HepG2 (cell line): ENCODE measurements around the gene APPBP2. TPM values are rescaled to one million over a fixed set of nuclear protein-coding genes. Genes with fewer than 3 reads are reported as not detected.

Source experiments
- ATAD3A ChIP-seq: sonication (generic); formaldehyde crosslinking; IDR thresholded peaks from 2 replicates; pipeline ENCODE4 v1.4.0; 2020; ENCODE audit warnings: missing genetic modification reagents
- CEBPB ChIP-seq: IDR thresholded peaks from 2 replicates; pipeline ENCODE4 v1.6.1; 2011; ENCODE audit warnings: low read depth, low read length, improper control_type of control experiment, borderline replicate concordance
- CEBPG ChIP-seq: IDR thresholded peaks from 2 replicates; pipeline ENCODE4 v1.6.1; 2016
- CENPX ChIP-seq: sonication (generic); formaldehyde crosslinking; IDR thresholded peaks from 2 replicates; pipeline ENCODE4 v1.9.0; 2021; ENCODE audit warnings: mild to moderate bottlenecking, missing genetic modification reagents, moderate library complexity
- DNMT3B ChIP-seq: conservative IDR thresholded peaks from 2 replicates; pipeline ENCODE4 v1.6.1; 2016; ENCODE audit warnings: missing biosample characterization, control low read depth
- EP300 ChIP-seq, 3 experiments: sonication (generic) in 1 of 3; formaldehyde crosslinking in 1 of 3; IDR thresholded peaks; 2 replicates each; pipeline versions ENCODE4 v1.5.1 to v1.6.1; 2011 to 2020; ENCODE audit warnings: low read depth in 2 of 3, low read length in 2 of 3, borderline replicate concordance in 1 of 3, improper control_type of control experiment in 1 of 3, mild to moderate bottlenecking in 1 of 3, missing genetic modification reagents in 1 of 3, moderate library complexity in 1 of 3
- ETV5 ChIP-seq: IDR thresholded peaks from 2 replicates; pipeline ENCODE4 v1.6.1; 2018; ENCODE audit warnings: missing biosample characterization, missing genetic modification reagents, inconsistent platforms, borderline replicate concordance
- HDAC2 ChIP-seq: sonication (generic); formaldehyde crosslinking; IDR thresholded peaks from 2 replicates; pipeline ENCODE4 v1.4.0; 2020; ENCODE audit warnings: missing genetic modification reagents
- MIER2 ChIP-seq: IDR thresholded peaks from 2 replicates; pipeline ENCODE4 v1.6.1; 2016; ENCODE audit warnings: missing biosample characterization, missing genetic modification reagents
- PITX1 ChIP-seq: sonication (generic); formaldehyde crosslinking; IDR thresholded peaks from 2 replicates; pipeline ENCODE4 v1.5.1; 2020; ENCODE audit warnings: mild to moderate bottlenecking, missing genetic modification reagents
- RAD51 ChIP-seq: fragments of 450-650 bp; IDR thresholded peaks from 2 replicates; pipeline ENCODE4 v1.6.1; 2016; ENCODE audit warnings: borderline replicate concordance
- SIX4 ChIP-seq: sonication (generic); formaldehyde crosslinking; IDR thresholded peaks from 2 replicates; pipeline ENCODE4 v1.4.0; 2020; ENCODE audit warnings: missing genetic modification reagents
- SOX13 ChIP-seq, 3 experiments: fragments of 450-650 bp in 1 of 3; sonication (generic) in 1 of 3; formaldehyde crosslinking in 1 of 3; IDR thresholded peaks in 2 of 3; conservative IDR thresholded peaks in 1 of 3; 2 replicates each; pipeline versions ENCODE4 v1.5.0 to v1.6.1; 2016 to 2020; ENCODE audit warnings: antibody characterized with exemption in 1 of 3, mild to moderate bottlenecking in 1 of 3, missing compliant biosample characterization in 1 of 3, missing genetic modification reagents in 1 of 3, moderate library complexity in 1 of 3
- SP1 ChIP-seq, 2 experiments: fragments of 450-650 bp in 1 of 2; sonication (generic) in 1 of 2; formaldehyde crosslinking in 1 of 2; IDR thresholded peaks; 2 replicates each; pipeline versions ENCODE4 v1.4.0 to v1.6.1; 2016 to 2020; ENCODE audit warnings: missing genetic modification reagents in 1 of 2
- SSRP1 ChIP-seq: IDR thresholded peaks from 2 replicates; pipeline ENCODE4 v1.6.1; 2016; ENCODE audit warnings: control low read depth
- ZNF124 ChIP-seq: sonication (generic); formaldehyde crosslinking; IDR thresholded peaks from 2 replicates; pipeline ENCODE4 v1.4.0; 2020; ENCODE audit warnings: missing genetic modification reagents
- ZNF335 ChIP-seq: sonication (generic); formaldehyde crosslinking; IDR thresholded peaks from 2 replicates; pipeline ENCODE4 v1.4.0; 2020; ENCODE audit warnings: missing genetic modification reagents
- ZNF382 ChIP-seq: sonication (generic); formaldehyde crosslinking; IDR thresholded peaks from 2 replicates; pipeline ENCODE4 v1.5.0; 2020; ENCODE audit warnings: missing genetic modification reagents, mild to moderate bottlenecking, borderline replicate concordance
- ZNF564 ChIP-seq: sonication (generic); formaldehyde crosslinking; IDR thresholded peaks from 2 replicates; pipeline ENCODE4 v1.8.1; 2023; ENCODE audit warnings: mild to moderate bottlenecking, missing genetic modification reagents
- ZNF598 ChIP-seq: sonication (generic); formaldehyde crosslinking; IDR thresholded peaks from 2 replicates; pipeline ENCODE4 v1.5.1; 2020; ENCODE audit warnings: mild to moderate bottlenecking, missing genetic modification reagents, borderline replicate concordance
- polyA plus RNA-seq, 8 experiments: library from polyadenylated mRNA; depleted of rRNA in 3 of 8; stranded (reverse) in 7 of 8; unstranded in 1 of 8; fragments of >200 nt; fragmentation: Illumina TruSeq in 4 of 8; extraction: Trizol in 4 of 8; gene quantifications; 2 replicates each; pipeline versions ENCODE4 v1.2.1 to v1.2.3, GENCODE V29; 2011 to 2016; ENCODE audit warnings: low read depth in 4 of 8, missing spikeins in 1 of 8, mixed read lengths in 1 of 8; ENCODE audit not compliant: insufficient read depth in 1 of 8
- total RNA-seq, 5 experiments: library from RNA; depleted of rRNA; stranded (reverse); fragments of >200 nt; fragmentation: Illumina TruSeq; extraction: Trizol; gene quantifications; 2 replicates each; pipeline ENCODE4 v1.2.3, GENCODE V29; 2016; ENCODE audit warnings: low read depth in 1 of 5
- TF ChIP-seq, protein P1 (sequence below): IDR thresholded peaks from 2 replicates; pipeline ENCODE4 v1.4.0; 2020; ENCODE audit warnings: mild to moderate bottlenecking, missing genetic modification reagents
- TF ChIP-seq, protein P2 (sequence below): IDR thresholded peaks from 2 replicates; pipeline ENCODE4 v1.6.1; 2018; ENCODE audit warnings: missing genetic modification reagents

The APPBP2 gene
- total and polyA plus RNA-seq, 2 of the 13 experiments (the other 11 are each of a cell fraction or from before 2014, with no cell fraction given) = 17.5 to 45.8 TPM

DNA sequence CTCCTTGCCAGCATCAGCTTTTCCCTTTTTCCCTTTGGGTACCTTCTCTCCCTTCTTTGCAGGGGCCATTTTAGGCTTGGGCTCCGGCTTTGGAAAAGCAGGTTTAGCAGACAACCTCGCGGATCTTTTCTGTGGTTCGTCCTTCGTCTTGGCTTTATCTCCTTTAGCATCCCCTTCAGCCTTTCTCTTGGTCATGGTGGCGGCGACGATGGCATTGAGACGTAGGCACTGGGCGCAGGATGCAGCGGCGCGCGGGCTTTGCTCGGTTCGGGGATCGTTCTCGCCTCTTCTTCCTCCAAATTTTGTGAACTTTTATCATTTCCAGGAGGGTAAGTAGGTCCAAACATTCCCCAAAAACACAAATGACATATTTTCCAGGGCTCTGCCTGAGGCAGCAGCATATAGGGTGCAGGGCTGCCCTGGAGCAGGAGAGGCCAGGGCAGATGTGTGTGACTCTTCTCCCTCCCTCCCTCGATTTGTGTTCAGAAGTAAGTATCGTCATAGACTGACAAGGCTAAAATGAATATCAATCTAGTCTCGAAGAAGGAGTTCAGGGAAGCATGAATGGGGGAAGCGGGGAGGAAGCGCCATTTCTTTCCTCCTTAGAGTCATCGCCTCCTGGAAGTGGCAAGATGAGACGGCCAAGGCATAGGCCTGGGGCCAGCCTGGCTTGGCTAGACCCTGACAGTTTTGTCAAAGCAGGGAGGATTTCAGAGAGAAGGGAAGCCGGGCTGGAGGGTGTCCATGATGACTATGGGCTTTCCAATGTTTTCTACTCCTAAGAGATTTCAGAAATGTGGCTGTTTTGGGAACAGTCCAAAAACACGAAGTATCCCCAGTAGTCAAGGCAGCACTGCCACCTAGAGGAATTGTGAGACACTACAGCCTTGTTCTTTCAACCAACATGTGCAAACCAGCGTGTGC, 90.5 kb downstream of the APPBP2 start (continued):
- no peak for TF ChIP-seq CEBPB
- TF ChIP-seq SIX4 (CRISPR knock-in tag) = no peak
- 0 out of 2 replicates have a peak, but pooled peaks have one; percentile 33 for TF ChIP-seq ZNF335 (CRISPR knock-in tag)
- TF ChIP-seq HDAC2 = peak; percentile 15; the same call in 1 of the 2 replicates
- TF ChIP-seq SOX13 (IDR thresholded peaks at IDR 0.05) = no peak
- 0 out of 4 replicates have a peak, but pooled peaks of 1 of the 2 experiments have one; percentile 17 for TF ChIP-seq SOX13 (CRISPR knock-in tag; conservative IDR thresholded peaks at IDR 0.05 in 1 of 2, IDR thresholded peaks at IDR 0.05 in 1 of 2)
- TF ChIP-seq SSRP1 (CRISPR knock-in tag) = 0 out of 2 replicates have a peak, but pooled peaks have one; percentile 55
- TF ChIP-seq RAD51 = no peak
- TF ChIP-seq ZNF124 (CRISPR knock-in tag) = 0 out of 2 replicates have a peak, but pooled peaks have one; percentile 51
- TF ChIP-seq DNMT3B (CRISPR knock-in tag) = 0 out of 2 replicates have a peak, but pooled peaks have one; percentile 33
- TF ChIP-seq, protein P1, sequence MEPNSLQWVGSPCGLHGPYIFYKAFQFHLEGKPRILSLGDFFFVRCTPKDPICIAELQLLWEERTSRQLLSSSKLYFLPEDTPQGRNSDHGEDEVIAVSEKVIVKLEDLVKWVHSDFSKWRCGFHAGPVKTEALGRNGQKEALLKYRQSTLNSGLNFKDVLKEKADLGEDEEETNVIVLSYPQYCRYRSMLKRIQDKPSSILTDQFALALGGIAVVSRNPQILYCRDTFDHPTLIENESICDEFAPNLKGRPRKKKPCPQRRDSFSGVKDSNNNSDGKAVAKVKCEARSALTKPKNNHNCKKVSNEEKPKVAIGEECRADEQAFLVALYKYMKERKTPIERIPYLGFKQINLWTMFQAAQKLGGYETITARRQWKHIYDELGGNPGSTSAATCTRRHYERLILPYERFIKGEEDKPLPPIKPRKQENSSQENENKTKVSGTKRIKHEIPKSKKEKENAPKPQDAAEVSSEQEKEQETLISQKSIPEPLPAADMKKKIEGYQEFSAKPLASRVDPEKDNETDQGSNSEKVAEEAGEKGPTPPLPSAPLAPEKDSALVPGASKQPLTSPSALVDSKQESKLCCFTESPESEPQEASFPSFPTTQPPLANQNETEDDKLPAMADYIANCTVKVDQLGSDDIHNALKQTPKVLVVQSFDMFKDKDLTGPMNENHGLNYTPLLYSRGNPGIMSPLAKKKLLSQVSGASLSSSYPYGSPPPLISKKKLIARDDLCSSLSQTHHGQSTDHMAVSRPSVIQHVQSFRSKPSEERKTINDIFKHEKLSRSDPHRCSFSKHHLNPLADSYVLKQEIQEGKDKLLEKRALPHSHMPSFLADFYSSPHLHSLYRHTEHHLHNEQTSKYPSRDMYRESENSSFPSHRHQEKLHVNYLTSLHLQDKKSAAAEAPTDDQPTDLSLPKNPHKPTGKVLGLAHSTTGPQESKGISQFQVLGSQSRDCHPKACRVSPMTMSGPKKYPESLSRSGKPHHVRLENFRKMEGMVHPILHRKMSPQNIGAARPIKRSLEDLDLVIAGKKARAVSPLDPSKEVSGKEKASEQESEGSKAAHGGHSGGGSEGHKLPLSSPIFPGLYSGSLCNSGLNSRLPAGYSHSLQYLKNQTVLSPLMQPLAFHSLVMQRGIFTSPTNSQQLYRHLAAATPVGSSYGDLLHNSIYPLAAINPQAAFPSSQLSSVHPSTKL (CRISPR knock-in tag) = peak; percentile 42
- no peak for TF ChIP-seq CENPX (CRISPR knock-in tag)
- TF ChIP-seq MIER2 (CRISPR knock-in tag) = peak; percentile 81
- TF ChIP-seq CEBPG = peak; percentile 50
- TF ChIP-seq ZNF564 (CRISPR knock-in tag) = no peak
- 0 out of 2 replicates have a peak, but pooled peaks have one; percentile 28 for TF ChIP-seq ETV5
- TF ChIP-seq, protein P2, sequence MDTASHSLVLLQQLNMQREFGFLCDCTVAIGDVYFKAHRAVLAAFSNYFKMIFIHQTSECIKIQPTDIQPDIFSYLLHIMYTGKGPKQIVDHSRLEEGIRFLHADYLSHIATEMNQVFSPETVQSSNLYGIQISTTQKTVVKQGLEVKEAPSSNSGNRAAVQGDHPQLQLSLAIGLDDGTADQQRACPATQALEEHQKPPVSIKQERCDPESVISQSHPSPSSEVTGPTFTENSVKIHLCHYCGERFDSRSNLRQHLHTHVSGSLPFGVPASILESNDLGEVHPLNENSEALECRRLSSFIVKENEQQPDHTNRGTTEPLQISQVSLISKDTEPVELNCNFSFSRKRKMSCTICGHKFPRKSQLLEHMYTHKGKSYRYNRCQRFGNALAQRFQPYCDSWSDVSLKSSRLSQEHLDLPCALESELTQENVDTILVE (CRISPR knock-in tag) = 0 out of 2 replicates have a peak, but pooled peaks have one; percentile 55
- peak; percentile 28; the same call in 1 of the 2 replicates for TF ChIP-seq PITX1 (CRISPR knock-in tag)
- TF ChIP-seq ATAD3A = no peak
- TF ChIP-seq EP300 (IDR thresholded peaks at IDR 0.05; ENCODE audit: low read depth in 2 of 2, low read length in 2 of 2) = no peak
- TF ChIP-seq EP300 (CRISPR knock-in tag; IDR thresholded peaks at IDR 0.05; ENCODE audit: borderline replicate concordance) = no peak
- TF ChIP-seq SP1 (IDR thresholded peaks at IDR 0.05) = no peak
- 0 out of 2 replicates have a peak, but pooled peaks have one; percentile 31 for TF ChIP-seq SP1 (CRISPR knock-in tag; IDR thresholded peaks at IDR 0.05)
- no peak for TF ChIP-seq ZNF382 (CRISPR knock-in tag)
- TF ChIP-seq ZNF598 = no peak
